ENCODE results near the gene MAGEF1. TPM values are rescaled to one million over a fixed set of nuclear protein-coding genes. Genes with fewer than 3 reads are reported as not detected.

Gene MAGEF1
- total RNA-seq, 1 experiment from 2014 or later = 31.9 TPM

DNA sequence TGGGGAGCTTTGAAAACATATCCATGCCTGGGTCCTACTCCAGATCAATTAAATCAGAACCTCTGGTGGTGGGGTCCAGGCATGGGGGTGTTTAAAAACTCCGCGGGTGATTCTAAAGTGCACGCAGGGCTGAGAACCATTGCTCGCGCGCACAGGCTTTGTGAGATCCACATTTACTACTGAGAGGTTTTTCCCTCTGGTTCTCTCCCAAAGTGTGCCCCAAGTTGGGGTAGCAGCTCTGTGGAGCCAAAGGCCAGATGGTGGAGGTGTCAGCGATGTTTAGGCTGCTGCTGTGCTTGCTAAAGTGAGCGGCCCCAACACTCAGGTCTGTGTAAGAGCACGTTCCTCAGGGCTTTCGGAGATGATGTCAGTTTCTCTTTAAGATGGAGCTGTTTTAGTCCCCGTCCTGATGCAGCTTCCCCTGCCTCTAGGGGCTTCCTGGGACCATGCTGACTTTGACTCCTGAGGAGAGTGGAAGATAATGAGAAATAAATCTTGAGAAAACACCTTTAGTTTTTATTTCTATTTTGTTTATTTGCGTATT is 13.4 kb upstream of the MAGEF1 start:
- H2BK20ac ChIP-seq (ENCODE audit: low read depth, low read length, poor library complexity, severe bottlenecking) = no peak overlapping the region
- no peak overlapping the region for H3T11ph ChIP-seq (ENCODE audit: low read length)
- no peak overlapping the region for H3K56ac ChIP-seq (ENCODE audit: insufficient read length, low read depth, low read length)
- H4K8ac ChIP-seq (replicated peaks; ENCODE audit: insufficient read length, low read depth, low read length) = no peak overlapping the region
- no peaks in the 10 kb centered on the region for H3K36me3 Mint-ChIP-seq (ENCODE audit: insufficient read depth in 1 of 3, low read depth in 3 of 3)
- no peak overlapping the region for H2BK15ac ChIP-seq (ENCODE audit: low read depth, low read length)
- no CpG with 5 or more reads among the region's 12 CpGs for WGBS (ENCODE audit: extremely low coverage, insufficient read length, low lambda C conversion rate)
- H4K5ac ChIP-seq (ENCODE audit: insufficient read length, low read depth, low read length) = no peak overlapping the region
- no peak overlapping the region for H2BK120ac ChIP-seq (ENCODE audit: low read depth, low read length, poor library complexity, severe bottlenecking)
- H3K4me1 ChIP-seq (ENCODE audit: insufficient read depth, low read length) = no peaks in the 10 kb centered on the region; the same call in 1 of the 2 replicates
- no peak overlapping the region for H3K27ac ChIP-seq (ENCODE audit: insufficient read length, low read depth, low read length)
- H4K91ac ChIP-seq (ENCODE audit: insufficient read length, low read depth, low read length) = no peak overlapping the region
- no peaks in the 10 kb centered on the region for H3K79me2 ChIP-seq (ENCODE audit: insufficient read depth, low read length)
- H3K27ac Mint-ChIP-seq = no peak overlapping the region
- H3K14ac ChIP-seq (ENCODE audit: insufficient read depth, low read length) = no peak overlapping the region
- no peak overlapping the region for H3K9ac ChIP-seq (ENCODE audit: extremely low read depth, insufficient read length, low read length)
- H2AFZ ChIP-seq (ENCODE audit: low read length) = no peak overlapping the region
- H3K27me3 ChIP-seq (ENCODE audit: insufficient read depth, low read length) = no peaks in the 10 kb centered on the region
- no peaks in the 10 kb centered on the region for H3K9me3 ChIP-seq (ENCODE audit: control insufficient read depth, low read depth, low read length)
- peaks cover 2 to 14% of the 10 kb centered on the region in 2 experiments for H3K4me1 Mint-ChIP-seq
- no peak overlapping the region for H3K4me2 ChIP-seq (ENCODE audit: insufficient read depth, insufficient read length, low read length)
- H3K9me3 Mint-ChIP-seq = no peaks in the 10 kb centered on the region
- H2BK5ac ChIP-seq (ENCODE audit: insufficient read length, low read length) = no peak overlapping the region
- no peak overlapping the region for H2AK5ac ChIP-seq (ENCODE audit: insufficient read length, low read length)
- peaks cover 1% of the 10 kb centered on the region for H3K27me3 Mint-ChIP-seq (ENCODE audit: low read depth)
- no peak overlapping the region for H3K23ac ChIP-seq (ENCODE audit: insufficient read length, low read depth, low read length)
- DNase-seq = no peak
- H3K18ac ChIP-seq (ENCODE audit: insufficient read length, low read depth, low read length) = no peak overlapping the region
- TF ChIP-seq, protein P1, sequence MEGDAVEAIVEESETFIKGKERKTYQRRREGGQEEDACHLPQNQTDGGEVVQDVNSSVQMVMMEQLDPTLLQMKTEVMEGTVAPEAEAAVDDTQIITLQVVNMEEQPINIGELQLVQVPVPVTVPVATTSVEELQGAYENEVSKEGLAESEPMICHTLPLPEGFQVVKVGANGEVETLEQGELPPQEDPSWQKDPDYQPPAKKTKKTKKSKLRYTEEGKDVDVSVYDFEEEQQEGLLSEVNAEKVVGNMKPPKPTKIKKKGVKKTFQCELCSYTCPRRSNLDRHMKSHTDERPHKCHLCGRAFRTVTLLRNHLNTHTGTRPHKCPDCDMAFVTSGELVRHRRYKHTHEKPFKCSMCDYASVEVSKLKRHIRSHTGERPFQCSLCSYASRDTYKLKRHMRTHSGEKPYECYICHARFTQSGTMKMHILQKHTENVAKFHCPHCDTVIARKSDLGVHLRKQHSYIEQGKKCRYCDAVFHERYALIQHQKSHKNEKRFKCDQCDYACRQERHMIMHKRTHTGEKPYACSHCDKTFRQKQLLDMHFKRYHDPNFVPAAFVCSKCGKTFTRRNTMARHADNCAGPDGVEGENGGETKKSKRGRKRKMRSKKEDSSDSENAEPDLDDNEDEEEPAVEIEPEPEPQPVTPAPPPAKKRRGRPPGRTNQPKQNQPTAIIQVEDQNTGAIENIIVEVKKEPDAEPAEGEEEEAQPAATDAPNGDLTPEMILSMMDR (conservative IDR thresholded peaks at IDR 0.05) = peak; percentile 12; the same call in 2 of the 3 replicates
- no peak overlapping the region for H3K4me3 Mint-ChIP-seq
- H3K4ac ChIP-seq (ENCODE audit: low read depth, low read length) = no peak overlapping the region
- H4K20me1 ChIP-seq (ENCODE audit: control insufficient read depth, insufficient read depth, insufficient read length) = no peaks in the 10 kb centered on the region
- no peak overlapping the region for H2BK12ac ChIP-seq (ENCODE audit: insufficient read length, low read depth, low read length)
- no peaks in the 10 kb centered on the region for H3K23me2 ChIP-seq (ENCODE audit: insufficient read length, low read depth, low read length, poor library complexity, severe bottlenecking)
- no peaks in the 10 kb centered on the region for H3K79me1 ChIP-seq (ENCODE audit: insufficient read depth, low read depth, low read length, poor library complexity, severe bottlenecking)
